PC-9 (cell line): Measurements from ENCODE around the gene LXN. TPM values are rescaled to one million over a fixed set of nuclear protein-coding genes. Genes with fewer than 3 reads are reported as not detected.

ENCODE experiments used
- BruUV-seq: library from RNA; stranded (reverse); fragments of 400-500 nt; replicated peaks from 2 replicates; lab custom pipeline; 2021; lab: Mats Ljungman, UMichigan
- CTCF ChIA-PET: fragments of 300-600 bp; sonication (Branson Sonifier 250); formaldehyde crosslinking; loops from one replicate; lab custom pipeline; 2022; ENCODE audit warnings: antibody characterized with exemption; lab: Charles Lee
- POLR2A ChIA-PET: fragments of 300-600 bp; sonication (Branson Sonifier 250); formaldehyde crosslinking; loops from one replicate; lab custom pipeline; 2022; ENCODE audit warnings: antibody characterized with exemption; ENCODE audit not compliant: unreplicated experiment; lab: Charles Lee
- DNase-seq, 2 experiments: peaks; one replicate each; pipeline versions ENCODE4 v3.0.0 to v3.0.0-alpha.2; 2015 to 2022; ENCODE audit warnings: mixed read lengths in 1 of 2
- H2AFZ ChIP-seq: fragments of 200-600 bp; sonication (generic); 2 replicates; pipeline ENCODE4 v1.8.1; 2017; ENCODE audit warnings: antibody characterized with exemption
- H3F3A ChIP-seq: fragments of 200-600 bp; sonication (generic); 2 replicates; pipeline ENCODE4 v1.8.1; 2017; ENCODE audit warnings: antibody characterized with exemption, mild to moderate bottlenecking, low read depth; ENCODE audit not compliant: insufficient read depth
- H3K27ac ChIP-seq: fragments of 200-600 bp; sonication (generic); 2 replicates; pipeline ENCODE4 v1.6.1; 2016; ENCODE audit warnings: mixed run types
- H3K27me3 ChIP-seq: fragments of 200-600 bp; sonication (generic); 2 replicates; pipeline ENCODE4 v1.6.1; 2016; ENCODE audit warnings: low read depth, mixed run types; ENCODE audit not compliant: insufficient read depth
- H3K36me3 ChIP-seq: fragments of 200-600 bp; sonication (generic); 2 replicates; pipeline ENCODE4 v1.6.1; 2016; ENCODE audit warnings: low read depth, mixed run types
- H3K4me1 ChIP-seq: fragments of 200-600 bp; sonication (generic); replicated peaks from 2 replicates; pipeline ENCODE4 v1.6.1; 2016; ENCODE audit warnings: mixed run types; ENCODE audit not compliant: insufficient read depth
- H3K4me2 ChIP-seq: fragments of 200-600 bp; sonication (generic); 2 replicates; pipeline ENCODE4 v1.6.1; 2017; ENCODE audit warnings: mixed run types
- H3K4me3 ChIP-seq: fragments of 200-600 bp; sonication (generic); 2 replicates; pipeline ENCODE4 v1.6.1; 2016; ENCODE audit warnings: mixed run types
- H3K79me2 ChIP-seq: fragments of 200-600 bp; sonication (generic); 2 replicates; pipeline ENCODE4 v1.6.1; 2017; ENCODE audit warnings: low read depth, mixed run types
- H3K9me2 ChIP-seq: fragments of 200-600 bp; sonication (generic); 2 replicates; pipeline ENCODE4 v1.8.1; 2017; ENCODE audit warnings: mild to moderate bottlenecking; ENCODE audit not compliant: insufficient read depth
- H3K9me3 ChIP-seq: fragments of 200-600 bp; sonication (generic); 2 replicates; pipeline ENCODE4 v1.8.1; 2016; ENCODE audit warnings: low read depth; ENCODE audit not compliant: insufficient read depth
- H4K20me1 ChIP-seq: fragments of 200-600 bp; sonication (generic); 2 replicates; pipeline ENCODE4 v1.8.1; 2017; ENCODE audit not compliant: insufficient read depth
- EZH2 ChIP-seq: fragments of 200-600 bp; sonication (generic); IDR thresholded peaks from 2 replicates; pipeline ENCODE4 v1.8.0; 2017; ENCODE audit warnings: antibody characterized with exemption, low read depth
- intact Hi-C: fragments of 100-400 bp; cut with micrococcal nuclease; formaldehyde crosslinking; loops from one replicate; pipeline ENCODE4 v1.10.0; 2022; ENCODE audit not compliant: unreplicated experiment
- total RNA-seq: library from RNA; stranded (reverse); gene quantifications from 2 replicates; pipeline ENCODE4 v1.2.3, GENCODE V29; 2021
- TF ChIP-seq, protein P1 (sequence below): fragments of 200-600 bp; sonication (generic); conservative IDR thresholded peaks from 2 replicates; pipeline ENCODE4 v1.6.1; 2017; ENCODE audit warnings: mixed run types, antibody characterized with exemption, mild to moderate bottlenecking, moderate library complexity

LXN gene
- total RNA-seq, 1 experiment from 2014 or later = not detected

DNA sequence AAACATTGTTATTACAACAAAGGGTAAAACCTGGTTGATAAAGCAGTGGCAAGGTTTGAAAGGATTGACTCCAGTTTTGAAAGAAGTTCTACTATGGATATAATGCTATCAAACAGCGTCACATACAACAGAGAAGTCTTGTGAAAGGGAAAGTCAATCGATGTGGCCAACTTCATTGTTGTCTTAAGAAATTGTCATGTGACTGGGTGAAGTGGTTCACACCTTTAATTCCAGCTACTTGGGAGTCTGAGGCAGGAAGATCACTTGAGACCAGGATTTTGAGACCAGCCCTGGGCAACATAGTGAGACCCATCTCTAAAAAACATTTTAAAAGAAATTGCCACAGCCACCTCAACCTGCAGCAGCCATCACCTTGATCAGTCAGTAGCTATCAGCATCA, 6.2 kb upstream of the LXN start:
- ChIA-PET POLR2A (no interaction called here), CTCF (no interaction called here)
- no peaks in the 10 kb centered on the region for H4K20me1 ChIP-seq
- no peak overlapping the region for H3K4me3 ChIP-seq
- no peaks in the 10 kb centered on the region for H3K9me2 ChIP-seq
- no peak overlapping the region for H3K27ac ChIP-seq
- intact Hi-C loops = no loop called here
- H3K27me3 ChIP-seq = no peaks in the 10 kb centered on the region
- DNase-seq = no peak
- no peak overlapping the region for H3K4me2 ChIP-seq
- TF ChIP-seq, protein P1, sequence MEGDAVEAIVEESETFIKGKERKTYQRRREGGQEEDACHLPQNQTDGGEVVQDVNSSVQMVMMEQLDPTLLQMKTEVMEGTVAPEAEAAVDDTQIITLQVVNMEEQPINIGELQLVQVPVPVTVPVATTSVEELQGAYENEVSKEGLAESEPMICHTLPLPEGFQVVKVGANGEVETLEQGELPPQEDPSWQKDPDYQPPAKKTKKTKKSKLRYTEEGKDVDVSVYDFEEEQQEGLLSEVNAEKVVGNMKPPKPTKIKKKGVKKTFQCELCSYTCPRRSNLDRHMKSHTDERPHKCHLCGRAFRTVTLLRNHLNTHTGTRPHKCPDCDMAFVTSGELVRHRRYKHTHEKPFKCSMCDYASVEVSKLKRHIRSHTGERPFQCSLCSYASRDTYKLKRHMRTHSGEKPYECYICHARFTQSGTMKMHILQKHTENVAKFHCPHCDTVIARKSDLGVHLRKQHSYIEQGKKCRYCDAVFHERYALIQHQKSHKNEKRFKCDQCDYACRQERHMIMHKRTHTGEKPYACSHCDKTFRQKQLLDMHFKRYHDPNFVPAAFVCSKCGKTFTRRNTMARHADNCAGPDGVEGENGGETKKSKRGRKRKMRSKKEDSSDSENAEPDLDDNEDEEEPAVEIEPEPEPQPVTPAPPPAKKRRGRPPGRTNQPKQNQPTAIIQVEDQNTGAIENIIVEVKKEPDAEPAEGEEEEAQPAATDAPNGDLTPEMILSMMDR = no peak
- TF ChIP-seq EZH2 = no peak
- H2AFZ ChIP-seq = no peak overlapping the region
- no TSS peak for BruUV-seq
- H3K4me1 ChIP-seq = no peaks in the 10 kb centered on the region
- H3K36me3 ChIP-seq = peaks cover 27% of the 10 kb centered on the region; the same call in 1 of the 2 replicates
- no peaks in the 10 kb centered on the region for H3F3A ChIP-seq
- no peaks in the 10 kb centered on the region for H3K79me2 ChIP-seq
- H3K9me3 ChIP-seq = no peaks in the 10 kb centered on the region

DNA sequence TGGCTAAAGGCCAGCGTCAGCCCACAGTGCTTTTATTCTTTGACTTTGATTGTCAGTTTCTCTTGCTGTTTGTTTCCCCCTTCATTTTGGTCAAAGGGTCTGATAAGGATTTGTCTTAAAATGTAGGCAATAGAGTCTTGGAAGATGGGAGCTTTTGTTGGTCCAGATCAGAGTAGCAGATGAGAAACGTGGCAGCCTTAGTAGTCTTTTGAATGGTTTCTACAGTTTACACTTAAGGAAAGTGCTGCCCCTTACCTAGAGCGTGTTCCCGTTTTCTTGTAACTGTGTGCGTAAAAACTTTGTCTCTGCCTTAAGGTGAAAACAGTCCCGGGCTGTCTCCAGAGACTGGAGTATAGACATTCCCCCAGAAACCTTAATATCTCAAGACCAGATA, 630 bp downstream of the LXN start:
- BruUV-seq = no TSS peak

DNA sequence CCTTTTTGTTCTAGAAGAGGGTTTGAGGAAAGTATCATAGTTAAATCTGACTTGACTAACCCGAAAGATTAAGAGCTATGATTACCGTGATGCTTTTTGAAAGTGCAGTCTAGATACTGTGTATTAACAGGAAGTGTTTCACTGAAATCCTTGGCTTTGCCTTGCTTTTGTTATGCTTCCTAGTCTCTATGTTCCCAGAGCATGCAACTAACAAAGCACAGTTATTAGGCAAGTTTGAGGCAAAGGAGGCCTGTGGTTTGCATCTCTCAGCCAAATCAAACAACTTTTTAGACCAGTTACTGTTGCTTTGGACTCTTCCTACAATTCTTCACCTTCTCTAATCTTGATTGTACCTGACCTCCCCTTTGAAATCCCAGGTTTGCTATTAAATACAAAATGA, 3.9 kb downstream of the LXN start:
- intact Hi-C loops = no loop called here
- Histone ChIP-seq H4K20me1 (0 out of 2 replicates have a peak, but pooled peaks cover 10% of the 10 kb centered on the region), H3K4me3 (no peak overlapping the region), H2AFZ (no peak overlapping the region), H3K79me2 (no peaks in the 10 kb centered on the region), H3K4me1 (no peaks in the 10 kb centered on the region), H3K4me2 (no peak overlapping the region), H3K27me3 (no peaks in the 10 kb centered on the region), H3K36me3 (peaks cover 53% of the 10 kb centered on the region), H3F3A (0 out of 2 replicates have a peak, but pooled peaks cover 6% of the 10 kb centered on the region), H3K9me3 (no peaks in the 10 kb centered on the region), H3K9me2 (no peaks in the 10 kb centered on the region), H3K27ac (no peak overlapping the region)
- no peak for TF ChIP-seq EZH2
- TF ChIP-seq, protein P1 = no peak
- no TSS peak for BruUV-seq
- POLR2A ChIA-PET = interaction anchor here (0.6 kb wide), 1 partner anchor 158 kb away, joined by 7 read pairs; no protein-coding TSS in a partner anchor
- no peak for DNase-seq
- CTCF ChIA-PET = no interaction called here

More for the DNA sequence above, 630 bp downstream of the LXN start:
- H3K4me1 ChIP-seq = no peaks in the 10 kb centered on the region
- no peak overlapping the region for H2AFZ ChIP-seq
- peaks cover 30% of the 10 kb centered on the region; the same call in 1 of the 2 replicates for H3K36me3 ChIP-seq
- H3K27me3 ChIP-seq = no peaks in the 10 kb centered on the region
- CTCF ChIA-PET = no interaction called here
- no peak for TF ChIP-seq EZH2
- TF ChIP-seq, protein P1 = no peak
- H4K20me1 ChIP-seq = 0 out of 2 replicates have a peak, but pooled peaks cover 5% of the 10 kb centered on the region
- H3K4me2 ChIP-seq = no peak overlapping the region
- 0 out of 2 replicates have a peak, but pooled peaks cover 6% of the 10 kb centered on the region for H3F3A ChIP-seq
- H3K9me2 ChIP-seq = no peaks in the 10 kb centered on the region
- H3K79me2 ChIP-seq = no peaks in the 10 kb centered on the region
- DNase-seq = no peak
- POLR2A ChIA-PET = no interaction called here
- H3K27ac ChIP-seq = no peak overlapping the region
- H3K4me3 ChIP-seq = no peak overlapping the region
- intact Hi-C loops = no loop called here
- no peaks in the 10 kb centered on the region for H3K9me3 ChIP-seq
